HepG2 (cell line): ENCODE measurements around the gene BTRC. TPM values are rescaled to one million over a fixed set of nuclear protein-coding genes. Genes with fewer than 3 reads are reported as not detected.
A peak's percentile ranks its signal among the peaks of the same experiment; 100 is the strongest.

Source experiments
- ATAC-seq: fragments of 200-7000 bp; cut with Tn5 transposase; 3 replicates; pipeline ENCODE4 v1.9.1; 2020; ENCODE audit warnings: mild to moderate bottlenecking, moderate library complexity
- BruUV-seq: library from RNA; stranded (reverse); fragments of 400-500 nt; replicated peaks from 2 replicates; lab custom pipeline; 2021; lab: Mats Ljungman, UMichigan
- CTCF ChIA-PET: fragments of 300-600 bp; formaldehyde crosslinking; extraction: SDS; loops from one replicate; lab custom pipeline; 2021; ENCODE audit warnings: low total read pairs, inconsistent platforms, low intra/inter-chr PET ratio; lab: Yijun Ruan, JAX
- POLR2A ChIA-PET: fragments of 350-600 bp; sonication (Branson Sonifier 250); formaldehyde crosslinking; loops from one replicate; lab custom pipeline; 2020; ENCODE audit warnings: antibody characterized with exemption, inconsistent platforms; lab: Yijun Ruan, JAX
- DNase-seq: peaks from one replicate; pipeline ENCODE4 v3.0.0-alpha.2; 2015; ENCODE audit warnings: low spot score
- FAIRE-seq: peaks from 3 replicates; lab custom pipeline; 2011; peaks lifted over from hg19 to GRCh38; lab: Jason Lieb, UNC
- H2AFZ ChIP-seq: one replicate; pipeline ENCODE4 v1.6.1; 2011; ENCODE audit warnings: low read length, inconsistent platforms
- H3K27ac ChIP-seq: fragments of 300-600 bp; 3 replicates; pipeline ENCODE4 v1.8.0; 2011; ENCODE audit warnings: mixed run types, mild to moderate bottlenecking, mixed read lengths, low read length, inconsistent platforms; ENCODE audit not compliant: insufficient read depth; ENCODE audit errors: extremely low read length
- H3K27me3 ChIP-seq, 2 experiments: fragments of 200-600 bp in 1 of 2; 2 replicates in 1 of 2; 3 replicates in 1 of 2; pipeline versions ENCODE4 v1.6.0 to v1.8.0; 2011; ENCODE audit warnings: low read length in 2 of 2, mild to moderate bottlenecking in 2 of 2, moderate library complexity in 2 of 2, inconsistent platforms in 1 of 2; ENCODE audit not compliant: insufficient read depth in 2 of 2, control insufficient read depth in 1 of 2
- H3K36me3 ChIP-seq, 2 experiments: fragments of 200-600 bp in 1 of 2; replicated peaks in 1 of 2; 2 replicates in 1 of 2; 3 replicates in 1 of 2; pipeline versions ENCODE4 v1.5.1 to v1.8.0; 2011; ENCODE audit warnings: low read length in 2 of 2, inconsistent platforms in 1 of 2; ENCODE audit not compliant: insufficient read depth in 2 of 2, control insufficient read depth in 1 of 2
- H3K4me1 ChIP-seq: 2 replicates; pipeline ENCODE4 v1.5.1; 2012; ENCODE audit warnings: low read length, inconsistent platforms; ENCODE audit not compliant: insufficient read depth
- H3K4me2 ChIP-seq: 2 replicates; pipeline ENCODE4 v1.6.0; 2011; ENCODE audit warnings: low read depth, low read length, inconsistent platforms
- H3K4me3 ChIP-seq, 3 experiments: fragments of 200-600 bp in 1 of 3; sonication (generic), shearing (Covaris generic) in 1 of 3; replicated peaks in 1 of 3; 2 replicates each; pipeline ENCODE4 v1.5.1; 2011 to 2016; ENCODE audit warnings: low read length in 3 of 3, inconsistent platforms in 2 of 3, low read depth in 2 of 3, mild to moderate bottlenecking in 2 of 3, control low read depth in 1 of 3, mixed read lengths in 1 of 3; ENCODE audit not compliant: insufficient read depth in 1 of 3
- H3K79me2 ChIP-seq: one replicate; pipeline ENCODE4 v1.6.1; 2011; ENCODE audit warnings: low read length, inconsistent platforms; ENCODE audit not compliant: insufficient read depth
- H3K9ac ChIP-seq: 2 replicates; pipeline ENCODE4 v1.6.0; 2011; ENCODE audit warnings: mild to moderate bottlenecking, low read depth, low read length, inconsistent platforms; ENCODE audit not compliant: insufficient read depth
- H3K9me3 ChIP-seq: 2 replicates; pipeline ENCODE4 v1.5.1; 2012; ENCODE audit warnings: mild to moderate bottlenecking, low read length
- H4K20me1 ChIP-seq: 2 replicates; pipeline ENCODE4 v1.6.0; 2011; ENCODE audit warnings: inconsistent platforms, mild to moderate bottlenecking, low read length, moderate library complexity; ENCODE audit not compliant: insufficient read depth
- CEBPG ChIP-seq: IDR thresholded peaks from 2 replicates; pipeline ENCODE4 v1.6.1; 2016
- ETV6 ChIP-seq: sonication (generic); formaldehyde crosslinking; conservative IDR thresholded peaks from 2 replicates; pipeline ENCODE4 v1.4.0; 2020; ENCODE audit warnings: missing genetic modification reagents
- HMGA1 ChIP-seq: sonication (generic); formaldehyde crosslinking; conservative IDR thresholded peaks from 2 replicates; pipeline ENCODE4 v1.4.0; 2020; ENCODE audit warnings: missing genetic modification reagents
- HOXD1 ChIP-seq: sonication (generic); formaldehyde crosslinking; IDR thresholded peaks from 2 replicates; pipeline ENCODE4 v1.5.0; 2020; ENCODE audit warnings: missing genetic modification reagents
- MTA3 ChIP-seq: sonication (generic); formaldehyde crosslinking; IDR thresholded peaks from 2 replicates; pipeline ENCODE4 v1.4.0; 2020; ENCODE audit warnings: missing genetic modification reagents
- SAFB2 ChIP-seq: sonication (generic); formaldehyde crosslinking; IDR thresholded peaks from 2 replicates; pipeline ENCODE4 v1.5.1; 2020; ENCODE audit warnings: missing genetic modification reagents, low read depth, mild to moderate bottlenecking, borderline replicate concordance
- ZFYVE20 ChIP-seq: sonication (generic); formaldehyde crosslinking; IDR thresholded peaks from 2 replicates; pipeline ENCODE4 v1.8.0; 2023; ENCODE audit warnings: low read depth, mild to moderate bottlenecking, moderate library complexity, missing genetic modification reagents, borderline replicate concordance
- ZMAT5 ChIP-seq: sonication (generic); formaldehyde crosslinking; IDR thresholded peaks from 2 replicates; pipeline ENCODE4 v1.5.0; 2020; ENCODE audit warnings: mild to moderate bottlenecking, low read depth, missing genetic modification reagents, borderline replicate concordance
- ZNF121 ChIP-seq: sonication (generic); formaldehyde crosslinking; IDR thresholded peaks from 2 replicates; pipeline ENCODE4 v1.5.0; 2020; ENCODE audit warnings: mild to moderate bottlenecking, missing genetic modification reagents
- ZNF451 ChIP-seq: sonication (generic); formaldehyde crosslinking; IDR thresholded peaks from 2 replicates; pipeline ENCODE4 v1.5.0; 2020; ENCODE audit warnings: mild to moderate bottlenecking, missing genetic modification reagents
- ZNF460 ChIP-seq: sonication (generic); formaldehyde crosslinking; IDR thresholded peaks from 2 replicates; pipeline ENCODE4 v1.5.1; 2020; ENCODE audit warnings: missing genetic modification reagents, mild to moderate bottlenecking, borderline replicate concordance
- ZNF605 ChIP-seq: sonication (generic); formaldehyde crosslinking; IDR thresholded peaks from 2 replicates; pipeline ENCODE4 v1.8.0; 2022; ENCODE audit warnings: mild to moderate bottlenecking, missing genetic modification reagents
- ZNF614 ChIP-seq: IDR thresholded peaks from 2 replicates; pipeline ENCODE4 v1.6.1; 2018; ENCODE audit warnings: missing biosample characterization, missing genetic modification reagents, inconsistent platforms, borderline replicate concordance
- ZNF790 ChIP-seq: sonication (generic); formaldehyde crosslinking; IDR thresholded peaks from 2 replicates; pipeline ENCODE4 v1.8.0; 2022; ENCODE audit warnings: missing genetic modification reagents, mild to moderate bottlenecking, borderline replicate concordance
- WGBS: methylation state at CpG from one replicate; pipeline ENCODE4 v1.1.6; 2017; ENCODE audit warnings: low lambda C conversion rate; 5-methylcytosine and 5-hydroxymethylcytosine counted together
- in situ Hi-C: cut with HindIII; loops from 2 replicates; pipeline ENCODE4 v1.10.0; 2017; ENCODE audit warnings: low pct_unique_long_range_greater_than_20kb; ENCODE audit not compliant: extremely low pct_ligation_motif_present
- intact Hi-C: fragments of 100-400 bp; cut with micrococcal nuclease; formaldehyde crosslinking; loops from one replicate; pipeline ENCODE4 v1.10.0; 2022; ENCODE audit not compliant: unreplicated experiment
- polyA plus RNA-seq, 8 experiments: library from polyadenylated mRNA; depleted of rRNA in 3 of 8; stranded (reverse) in 7 of 8; unstranded in 1 of 8; fragments of >200 nt; fragmentation: Illumina TruSeq in 4 of 8; extraction: Trizol in 4 of 8; gene quantifications; 2 replicates each; pipeline versions ENCODE4 v1.2.1 to v1.2.3, GENCODE V29; 2011 to 2016; ENCODE audit warnings: low read depth in 4 of 8, missing spikeins in 1 of 8, mixed read lengths in 1 of 8; ENCODE audit not compliant: insufficient read depth in 1 of 8
- total RNA-seq, 5 experiments: library from RNA; depleted of rRNA; stranded (reverse); fragments of >200 nt; fragmentation: Illumina TruSeq; extraction: Trizol; gene quantifications; 2 replicates each; pipeline ENCODE4 v1.2.3, GENCODE V29; 2016; ENCODE audit warnings: low read depth in 1 of 5

The BTRC gene
- total and polyA plus RNA-seq, 2 of the 13 experiments (the other 11 are each of a cell fraction or from before 2014, with no cell fraction given): 12.0 to 14.4 TPM

- CTCF ChIA-PET: no interaction called here
- in situ Hi-C loops: no loop called here
Measured at GRCh38 chr10:101425535-101425934, 71.6 kb downstream of the BTRC start.

GRCh38 chr10:101428036-101428435 is 74.1 kb downstream of the BTRC start:
- H3K4me3 ChIP-seq: no peak overlapping the region
- POLR2A ChIA-PET: no interaction called here
- no peaks in the 10 kb centered on the region for H4K20me1 ChIP-seq
- 88% methylated on average over 3 of the region's 3 CpGs for WGBS
- FAIRE-seq: no peak
- no peak overlapping the region for H3K27ac ChIP-seq
- H3K9ac ChIP-seq: no peak overlapping the region
- TF ChIP-seq ZNF790 (CRISPR knock-in tag) (no peak), ZNF451 (CRISPR knock-in tag) (no peak), MTA3 (CRISPR knock-in tag) (no peak), ZNF614 (CRISPR knock-in tag) (no peak), ZNF605 (CRISPR knock-in tag) (no peak), ZFYVE20 (CRISPR knock-in tag) (no peak), HOXD1 (CRISPR knock-in tag) (no peak), SAFB2 (CRISPR knock-in tag) (no peak), ETV6 (CRISPR knock-in tag) (no peak), HMGA1 (no peak)
- no peak overlapping the region for H2AFZ ChIP-seq
- no peaks in the 10 kb centered on the region for H3K4me1 ChIP-seq
- no peak for ATAC-seq
- no peaks in the 10 kb centered on the region for H3K79me2 ChIP-seq
- H3K4me2 ChIP-seq: no peak overlapping the region
- no peaks in the 10 kb centered on the region for H3K27me3 ChIP-seq
- no peaks in the 10 kb centered on the region for H3K9me3 ChIP-seq
- CTCF ChIA-PET: no interaction called here
- peaks cover 0 to 4% of the 10 kb centered on the region in 2 experiments; a peak in 1 of 5 replicates for H3K36me3 ChIP-seq
- no TSS peak for BruUV-seq
- no peak for DNase-seq
- intact Hi-C loops (no loop called here), in situ Hi-C loops (no loop called here)

More at GRCh38 chr10:101425535-101425934, 71.6 kb downstream of the BTRC start:
- DNase-seq: no peak
- BruUV-seq: no TSS peak
- no peaks in the 10 kb centered on the region for H3K79me2 ChIP-seq
- H3K9me3 ChIP-seq: no peaks in the 10 kb centered on the region
- no peaks in the 10 kb centered on the region for H3K4me1 ChIP-seq
- H3K36me3 ChIP-seq: peaks cover 0 to 4% of the 10 kb centered on the region in 2 experiments; a peak in 1 of 5 replicates
- POLR2A ChIA-PET: no interaction called here
- H3K9ac ChIP-seq: no peak overlapping the region
- no peak overlapping the region for H2AFZ ChIP-seq
- WGBS: 77% methylated on average over 4 of the region's 4 CpGs
- H3K4me2 ChIP-seq: no peak overlapping the region
- TF ChIP-seq CEBPG (0 out of 2 replicates have a peak, but pooled peaks have one; percentile 38), ZMAT5 (CRISPR knock-in tag) (no peak), ZNF121 (peak; percentile 70), ZNF460 (CRISPR knock-in tag) (peak; percentile 70; the same call in 1 of the 2 replicates)
- TF ChIP-seq, all 625 proteins: peak for 3
- Histone ChIP-seq H3K27ac (no peak overlapping the region), H4K20me1 (no peaks in the 10 kb centered on the region), H3K4me3 (no peak overlapping the region), H3K27me3 (no peaks in the 10 kb centered on the region)
- ATAC-seq (no peak), FAIRE-seq (no peak)
- intact Hi-C loops: no loop called here
